Uterus (tissue), 4 donors: Measurements from ENCODE around the gene CDH8. TPM values are rescaled to one million over a fixed set of nuclear protein-coding genes. Genes with fewer than 3 reads are reported as not detected.
"Not testable (repeated sequence)": the region's sequence is repeated elsewhere in the genome, so short reads cannot be mapped to it uniquely, and the experiment has no call there.

Source experiments
- DNase-seq, 2 donors: peaks; one replicate each; pipeline ENCODE4 v3.0.0-alpha.2; 2019 to 2020
- H3K27ac ChIP-seq, 2 donors: fragments of 200-600 bp; sonication (generic); 1 replicate in 1 of 2; 2 replicates in 1 of 2; pipeline ENCODE4 v1.5.1; 2016 to 2018
- H3K27me3 ChIP-seq, 2 donors: fragments of 200-600 bp; sonication (generic); one replicate each; pipeline ENCODE4 v1.5.1; 2018 to 2019; ENCODE audit warnings: control low read depth in 1 of 2
- H3K36me3 ChIP-seq, 2 donors: fragments of 200-600 bp; sonication (generic); one replicate each; pipeline ENCODE4 v1.5.1; 2019; ENCODE audit warnings: control low read depth in 1 of 2
- H3K4me1 ChIP-seq, 2 donors: fragments of 200-600 bp; sonication (generic); one replicate each; pipeline ENCODE4 v1.5.1; 2018 to 2019; ENCODE audit warnings: control low read depth in 1 of 2
- H3K4me3 ChIP-seq, 2 donors: fragments of 200-600 bp; sonication (generic); 1 replicate in 1 of 2; 2 replicates in 1 of 2; pipeline ENCODE4 v1.5.1; 2018 to 2019; ENCODE audit warnings: mild to moderate bottlenecking in 1 of 2
- H3K9me3 ChIP-seq, 2 donors: fragments of 200-600 bp; sonication (generic); one replicate each; pipeline ENCODE4 v1.5.1; 2019; ENCODE audit warnings: control low read depth in 1 of 2
- POLR2A ChIP-seq, 2 donors: fragments of 450-650 bp; IDR thresholded peaks; one replicate each; pipeline ENCODE4 v1.6.1; 2016; ENCODE audit warnings: antibody characterized with exemption in 2 of 2, mild to moderate bottlenecking in 1 of 2, moderate library complexity in 1 of 2
- intact Hi-C: fragments of 100-400 bp; cut with DNase I; formaldehyde crosslinking; loops from one replicate; pipeline ENCODE4 v1.15.1; 2023; ENCODE audit warnings: low total_unique reads
- total RNA-seq, 4 donors: library from RNA; depleted of rRNA in 3 of 4; stranded (reverse); fragments of >200 nt in 3 of 4; gene quantifications; one replicate each; pipeline versions ENCODE4 v1.1.0 to v1.2.4, GENCODE V29; 2014 to 2023
- TF ChIP-seq, protein P1 (sequence below), 4 experiments: fragments of 200-600 bp in 2 of 4; fragments of 450-650 bp in 2 of 4; sonication (generic) in 2 of 4; IDR thresholded peaks; one replicate each; pipeline ENCODE4 v1.5.1; 2016 to 2019; ENCODE audit warnings: antibody characterized with exemption in 4 of 4, mild to moderate bottlenecking in 2 of 4, moderate library complexity in 1 of 4
- donor health status: DM: yes; HTN: yes; CAD: no.

CDH8 gene
- total RNA-seq, 4 donors from 2014 or later: 2.0 to 6.0 TPM; not detected in 2

DNA sequence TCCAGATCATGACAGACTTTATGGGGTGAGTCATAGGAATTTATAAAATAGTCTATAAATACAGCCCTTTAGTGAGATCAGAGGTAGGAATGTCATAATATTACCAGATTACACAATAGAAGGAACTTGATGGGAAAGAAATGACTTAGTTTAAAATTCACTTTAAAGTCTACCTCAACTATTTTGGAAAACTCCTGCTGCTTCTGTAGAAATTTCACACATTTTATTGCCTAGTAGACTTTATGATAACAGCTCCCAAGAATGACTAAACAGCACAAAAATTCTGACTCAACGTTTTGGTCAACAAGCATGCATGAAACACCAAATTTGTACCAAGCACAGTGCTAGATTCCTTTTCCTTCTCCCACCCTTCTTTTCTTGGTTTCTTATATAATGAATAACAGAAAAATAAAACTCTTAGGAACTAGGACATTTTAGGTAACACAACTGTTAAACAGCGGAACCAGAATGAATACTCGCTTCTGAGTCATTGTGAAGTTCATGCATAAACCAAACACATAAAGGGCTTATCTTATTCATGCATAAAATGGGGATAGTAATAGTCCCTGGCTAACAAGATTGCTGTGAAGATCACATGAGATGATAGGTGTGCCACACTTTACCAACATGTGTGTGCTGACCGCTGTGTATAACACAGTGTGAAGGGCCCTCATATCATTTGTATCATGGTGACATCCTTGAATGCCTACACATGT lies 243.9 kb downstream of the CDH8 start:
- H3K9me3 ChIP-seq: no peaks in the 10 kb centered on the region
- H3K36me3 ChIP-seq: no peaks in the 10 kb centered on the region
- DNase-seq: no peak
- no peaks in the 10 kb centered on the region for H3K27me3 ChIP-seq
- no peaks in the 10 kb centered on the region for H3K4me1 ChIP-seq
- no peak for TF ChIP-seq POLR2A (IDR thresholded peaks at IDR 0.05)
- TF ChIP-seq, protein P1, sequence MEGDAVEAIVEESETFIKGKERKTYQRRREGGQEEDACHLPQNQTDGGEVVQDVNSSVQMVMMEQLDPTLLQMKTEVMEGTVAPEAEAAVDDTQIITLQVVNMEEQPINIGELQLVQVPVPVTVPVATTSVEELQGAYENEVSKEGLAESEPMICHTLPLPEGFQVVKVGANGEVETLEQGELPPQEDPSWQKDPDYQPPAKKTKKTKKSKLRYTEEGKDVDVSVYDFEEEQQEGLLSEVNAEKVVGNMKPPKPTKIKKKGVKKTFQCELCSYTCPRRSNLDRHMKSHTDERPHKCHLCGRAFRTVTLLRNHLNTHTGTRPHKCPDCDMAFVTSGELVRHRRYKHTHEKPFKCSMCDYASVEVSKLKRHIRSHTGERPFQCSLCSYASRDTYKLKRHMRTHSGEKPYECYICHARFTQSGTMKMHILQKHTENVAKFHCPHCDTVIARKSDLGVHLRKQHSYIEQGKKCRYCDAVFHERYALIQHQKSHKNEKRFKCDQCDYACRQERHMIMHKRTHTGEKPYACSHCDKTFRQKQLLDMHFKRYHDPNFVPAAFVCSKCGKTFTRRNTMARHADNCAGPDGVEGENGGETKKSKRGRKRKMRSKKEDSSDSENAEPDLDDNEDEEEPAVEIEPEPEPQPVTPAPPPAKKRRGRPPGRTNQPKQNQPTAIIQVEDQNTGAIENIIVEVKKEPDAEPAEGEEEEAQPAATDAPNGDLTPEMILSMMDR (IDR thresholded peaks at IDR 0.05): no peak
- no peak overlapping the region for H3K27ac ChIP-seq
- intact Hi-C loops: no loop called here
- H3K4me3 ChIP-seq: no peak overlapping the region

DNA sequence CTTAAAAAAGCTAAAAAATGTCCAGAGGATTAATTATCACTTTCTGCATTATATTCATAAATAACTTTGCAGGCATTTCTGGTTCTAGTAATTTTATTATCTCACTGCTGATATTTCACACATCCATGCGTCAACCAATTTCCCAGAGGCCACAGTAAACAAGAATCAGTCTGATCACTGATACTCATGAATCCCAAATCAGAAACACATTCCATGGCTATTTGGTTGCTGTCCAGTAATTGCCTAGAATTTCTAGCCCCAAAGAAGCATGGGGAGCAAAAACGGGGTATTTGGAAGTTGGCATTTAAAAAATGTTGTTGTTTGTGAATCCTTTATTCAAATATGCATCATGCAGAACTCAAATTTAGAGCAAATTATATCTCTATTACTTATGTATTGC lies 244.8 kb downstream of the CDH8 start:
- H3K9me3 ChIP-seq: no peaks in the 10 kb centered on the region
- H3K4me3 ChIP-seq: no peak overlapping the region
- no peak for TF ChIP-seq POLR2A (IDR thresholded peaks at IDR 0.05)
- TF ChIP-seq, protein P1 (IDR thresholded peaks at IDR 0.05): no peak

GRCh38 chr16:61781855-61782254 lies 254.4 kb downstream of the CDH8 start:
- H3K9me3 ChIP-seq, H3K4me1 ChIP-seq, H3K27me3 ChIP-seq, H3K4me3 ChIP-seq, H3K27ac ChIP-seq, intact Hi-C loops, DNase-seq, H3K36me3 ChIP-seq: not testable (repeated sequence)

More for the DNA sequence above, 244.8 kb downstream of the CDH8 start:
- no peaks in the 10 kb centered on the region for H3K36me3 ChIP-seq
- intact Hi-C loops: no loop called here
- no peaks in the 10 kb centered on the region for H3K27me3 ChIP-seq
- DNase-seq: no peak
- H3K4me1 ChIP-seq: no peaks in the 10 kb centered on the region
- no peak overlapping the region for H3K27ac ChIP-seq

GRCh38 chr16:61780161-61780560 lies 256.1 kb downstream of the CDH8 start:
- DNase-seq: no peak
- TF ChIP-seq, protein P1 (IDR thresholded peaks at IDR 0.05): no peak
- TF ChIP-seq POLR2A (IDR thresholded peaks at IDR 0.05): no peak
- no peak overlapping the region for H3K27ac ChIP-seq
- no peaks in the 10 kb centered on the region for H3K9me3 ChIP-seq
- no peaks in the 10 kb centered on the region for H3K4me1 ChIP-seq
- H3K36me3 ChIP-seq: no peaks in the 10 kb centered on the region
- H3K4me3 ChIP-seq: no peak overlapping the region
- intact Hi-C loops: no loop called here
- H3K27me3 ChIP-seq: no peaks in the 10 kb centered on the region

GRCh38 chr16:61770301-61770700 lies 265.9 kb downstream of the CDH8 start:
- Histone ChIP-seq H3K9me3 (no peaks in the 10 kb centered on the region), H3K27ac (no peak overlapping the region), H3K27me3 (no peaks in the 10 kb centered on the region), H3K4me1 (no peaks in the 10 kb centered on the region), H3K36me3 (no peaks in the 10 kb centered on the region), H3K4me3 (no peak overlapping the region)
- TF ChIP-seq POLR2A (IDR thresholded peaks at IDR 0.05): no peak
- TF ChIP-seq, protein P1 (IDR thresholded peaks at IDR 0.05): no peak
- DNase-seq: no peak
- intact Hi-C loops: no loop called here
